ENCODE results near the gene ZBTB4. TPM values are rescaled to one million over a fixed set of nuclear protein-coding genes. Genes with fewer than 3 reads are reported as not detected.

ZBTB4 gene
- total RNA-seq, 1 experiment from 2014 or later = 14.4 TPM

- Histone ChIP-seq H3T11ph (ENCODE audit: low read length) (no peak overlapping the region), H3K56ac (ENCODE audit: insufficient read length, low read depth, low read length) (no peak overlapping the region), H3K79me1 (ENCODE audit: insufficient read depth, low read depth, low read length, poor library complexity, severe bottlenecking) (no peaks in the 10 kb centered on the region), H2AK5ac (ENCODE audit: insufficient read length, low read length) (no peak overlapping the region), H3K79me2 (ENCODE audit: insufficient read depth, low read length) (no peaks in the 10 kb centered on the region), H2AFZ (ENCODE audit: low read length) (no peak overlapping the region), H3K14ac (ENCODE audit: insufficient read depth, low read length) (peak overlapping the region; percentile 89), H4K91ac (ENCODE audit: insufficient read length, low read depth, low read length) (no peak overlapping the region), H2BK120ac (ENCODE audit: low read depth, low read length, poor library complexity, severe bottlenecking) (no peak overlapping the region), H2BK15ac (ENCODE audit: low read depth, low read length) (no peak overlapping the region), H3K4me2 (ENCODE audit: insufficient read depth, insufficient read length, low read length) (peak overlapping the region; percentile 60), H3K9ac (ENCODE audit: extremely low read depth, insufficient read length, low read length) (no peak overlapping the region), H2BK12ac (ENCODE audit: insufficient read length, low read depth, low read length) (peak overlapping the region; percentile 5), H2BK5ac (ENCODE audit: insufficient read length, low read length) (no peak overlapping the region), H2BK20ac (ENCODE audit: low read depth, low read length, poor library complexity, severe bottlenecking) (no peak overlapping the region), H3K9me3 (ENCODE audit: control insufficient read depth, low read depth, low read length) (no peaks in the 10 kb centered on the region), H4K8ac (replicated peaks; ENCODE audit: insufficient read length, low read depth, low read length) (no peak overlapping the region), H4K20me1 (ENCODE audit: control insufficient read depth, insufficient read depth, insufficient read length) (no peaks in the 10 kb centered on the region), H3K4me1 (ENCODE audit: insufficient read depth, low read length) (no peaks in the 10 kb centered on the region; the same call in 1 of the 2 replicates), H3K27ac (ENCODE audit: insufficient read length, low read depth, low read length) (no peak overlapping the region), H3K27me3 (ENCODE audit: insufficient read depth, low read length) (peaks cover 7% of the 10 kb centered on the region), H3K23me2 (ENCODE audit: insufficient read length, low read depth, low read length, poor library complexity, severe bottlenecking) (peaks cover 33% of the 10 kb centered on the region), H3K4ac (ENCODE audit: low read depth, low read length) (no peak overlapping the region), H3K18ac (ENCODE audit: insufficient read length, low read depth, low read length) (peak overlapping the region; percentile 79), H3K23ac (ENCODE audit: insufficient read length, low read depth, low read length) (no peak overlapping the region), H4K5ac (ENCODE audit: insufficient read length, low read depth, low read length) (no peak overlapping the region)
- peak; percentile 94 for DNase-seq
- peak overlapping the region; percentile 55 to 98 (median 89); a peak in 4 of 7 replicates for H3K27ac Mint-ChIP-seq
- H3K4me1 Mint-ChIP-seq = peaks cover 30 to 32% of the 10 kb centered on the region in 2 experiments
- WGBS (ENCODE audit: extremely low coverage, insufficient read length, low lambda C conversion rate) = no CpG with 5 or more reads among the region's 92 CpGs
- no peaks in the 10 kb centered on the region for H3K36me3 Mint-ChIP-seq (ENCODE audit: insufficient read depth in 1 of 3, low read depth in 3 of 3)
- H3K9me3 Mint-ChIP-seq = no peaks in the 10 kb centered on the region
- peaks cover 25% of the 10 kb centered on the region for H3K27me3 Mint-ChIP-seq (ENCODE audit: low read depth)
- peak; percentile 86 for TF ChIP-seq CTCF (conservative IDR thresholded peaks at IDR 0.05)
- peak overlapping the region; percentile 89 to 93 for H3K4me3 Mint-ChIP-seq
Observed at GRCh38 chr17:7436556-7437368, 42.7 kb downstream of the ZBTB4 start.
